Measurements from ENCODE around the gene EXO5. TPM values are rescaled to one million over a fixed set of nuclear protein-coding genes. Genes with fewer than 3 reads are reported as not detected.

EXO5 gene
- total RNA-seq, 1 donor: 8.2 TPM

GRCh38 chr1:40531381-40532061, 23.0 kb downstream of the EXO5 start, which contains the start of gene ZNF684:
Gene ZNF684, plus strand, starts transcription at chr1:40531637. Its CDS starts 1,530 bp downstream, at chr1:40533167.
- DNase-seq (ENCODE audit: low read depth): peak; percentile 95
- peak within 1 kb of the TSS; percentile 79 for H3K4me3 ChIP-seq (ENCODE audit: low read depth, low read length)
- TF ChIP-seq CTCF (IDR thresholded peaks at IDR 0.05; ENCODE audit: insufficient read depth, low read depth, low read length): no peak

GRCh38 chr1:40532062-40532389, 23.5 kb downstream of the EXO5 start:
- no peak for DNase-seq (ENCODE audit: low read depth)
- TF ChIP-seq CTCF (IDR thresholded peaks at IDR 0.05; ENCODE audit: insufficient read depth, low read depth, low read length): no peak
- H3K4me3 ChIP-seq (ENCODE audit: low read depth, low read length): peak overlapping the region; percentile 79

- TF ChIP-seq CTCF (IDR thresholded peaks at IDR 0.05; ENCODE audit: insufficient read depth, low read depth, low read length): peak; percentile 79
- H3K4me3 ChIP-seq (ENCODE audit: low read depth, low read length): no peak overlapping the region
- DNase-seq (ENCODE audit: low read depth): peak; percentile 48
Observed at GRCh38 chr1:40532844-40533424, 24.4 kb downstream of the EXO5 start.

- H3K4me3 ChIP-seq (ENCODE audit: low read depth, low read length): no peak overlapping the region
- no peak for TF ChIP-seq CTCF (IDR thresholded peaks at IDR 0.05; ENCODE audit: insufficient read depth, low read depth, low read length)
- no peak for DNase-seq (ENCODE audit: low read depth)
Observed at GRCh38 chr1:40534589-40534988, 26.0 kb downstream of the EXO5 start.

- H3K4me3 ChIP-seq (ENCODE audit: low read depth, low read length): no peak overlapping the region
- peak; percentile 10 for DNase-seq (ENCODE audit: low read depth)
- no peak for TF ChIP-seq CTCF (IDR thresholded peaks at IDR 0.05; ENCODE audit: insufficient read depth, low read depth, low read length)
Observed at GRCh38 chr1:40535732-40536131, 27.2 kb downstream of the EXO5 start.

- DNase-seq (ENCODE audit: low read depth): no peak
- no peak overlapping the region for H3K4me3 ChIP-seq (ENCODE audit: low read depth, low read length)
- TF ChIP-seq CTCF (IDR thresholded peaks at IDR 0.05; ENCODE audit: insufficient read depth, low read depth, low read length): no peak
Observed at GRCh38 chr1:40539338-40539737, 30.8 kb downstream of the EXO5 start.
